ENCODE measurements around the gene COLEC11.
"Not testable (repeated sequence)": the region's sequence is repeated elsewhere in the genome, so short reads cannot be mapped to it uniquely, and the experiment has no call there.

Gene COLEC11

DNA sequence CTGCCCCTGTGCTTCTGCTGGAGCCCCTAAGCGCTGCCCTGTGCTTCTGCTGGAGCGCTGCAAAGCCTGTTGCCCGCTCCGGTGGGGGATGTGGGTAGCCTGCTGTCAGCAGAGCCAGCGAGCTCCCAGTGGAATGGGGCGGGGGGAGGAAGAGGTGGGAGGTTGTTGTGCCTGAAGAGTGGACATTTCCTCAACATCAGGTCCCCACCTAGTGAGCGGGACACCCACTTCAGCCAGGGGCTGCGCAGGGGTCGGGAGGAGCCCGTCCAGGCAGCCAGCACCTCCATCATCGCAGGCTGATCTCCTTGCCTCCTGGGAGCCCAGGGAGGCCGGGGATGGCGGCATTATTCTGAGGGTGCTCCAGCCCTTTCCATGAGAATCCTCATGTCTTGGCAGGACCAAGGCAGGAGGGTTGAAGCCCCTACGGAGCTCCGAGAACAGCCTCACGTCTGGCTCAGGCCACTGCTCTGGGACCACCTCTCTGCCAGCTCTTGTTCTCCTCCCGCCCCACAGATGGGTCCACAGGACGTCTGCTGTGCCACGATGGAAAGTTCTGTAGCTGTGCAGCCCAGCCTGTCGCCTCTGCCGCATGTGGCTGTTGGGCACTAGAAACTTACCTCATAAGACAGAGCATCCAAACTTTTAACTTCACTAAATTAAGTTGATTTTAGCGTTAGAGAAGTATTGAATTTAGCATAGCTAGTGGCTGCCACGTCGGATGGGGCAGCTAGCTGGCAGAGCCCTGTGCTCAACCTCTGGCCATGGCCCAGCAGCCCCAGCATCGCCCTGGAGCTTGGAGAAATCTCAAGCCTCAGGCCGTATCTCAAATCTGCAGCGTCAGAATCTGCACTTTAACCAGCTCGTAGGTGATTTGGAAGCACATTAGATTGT lies 61.2 kb downstream of the COLEC11 start:
- DNase-seq, result no peak

DNA sequence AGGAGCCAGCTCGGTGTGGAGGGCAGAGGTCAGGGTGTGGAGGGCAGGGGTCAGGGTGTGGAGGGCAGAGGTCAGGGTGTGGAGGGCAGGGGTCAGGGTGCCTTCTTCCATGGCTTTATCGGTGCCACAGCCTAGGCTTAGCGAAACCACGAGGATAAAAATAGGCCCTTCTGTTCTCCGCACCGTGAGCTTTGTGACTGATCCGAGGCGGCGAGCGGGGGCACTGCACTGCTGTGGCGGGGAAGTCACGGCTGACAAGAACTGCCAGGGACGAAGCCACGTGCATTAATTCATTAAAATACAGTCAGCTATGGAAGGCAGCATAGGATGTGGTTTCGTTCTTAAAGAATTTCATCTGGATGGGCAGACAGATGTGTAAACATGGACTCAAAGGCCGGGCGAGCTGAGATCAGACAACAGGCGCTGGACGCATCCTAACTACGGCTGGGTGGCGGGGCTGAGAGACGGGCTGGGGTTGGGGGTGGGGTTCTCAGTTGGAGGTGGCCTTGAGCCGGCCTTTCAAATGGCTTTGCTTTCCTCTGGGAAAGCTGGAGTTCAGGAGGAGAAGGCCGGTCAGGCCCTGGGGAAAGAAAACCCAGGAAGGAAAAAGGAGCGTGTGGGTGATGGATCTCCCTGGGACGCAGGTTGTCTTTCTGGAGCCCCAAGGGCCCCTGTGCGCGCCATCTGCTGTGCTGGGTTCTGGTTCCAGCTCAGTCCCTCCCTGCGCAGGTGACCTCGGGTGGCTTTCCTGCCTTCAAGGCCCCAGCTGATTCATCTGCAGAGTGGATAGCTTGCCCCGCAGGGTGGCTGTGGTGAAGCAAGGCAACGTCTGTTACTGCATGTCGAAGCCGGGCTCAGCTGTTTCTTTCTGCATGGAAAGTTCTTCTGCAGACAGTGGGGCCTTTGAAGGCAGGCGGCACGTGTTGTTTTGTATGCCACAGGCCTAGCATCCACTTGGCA lies 62.1 kb downstream of the COLEC11 start:
- no peak for DNase-seq

DNA sequence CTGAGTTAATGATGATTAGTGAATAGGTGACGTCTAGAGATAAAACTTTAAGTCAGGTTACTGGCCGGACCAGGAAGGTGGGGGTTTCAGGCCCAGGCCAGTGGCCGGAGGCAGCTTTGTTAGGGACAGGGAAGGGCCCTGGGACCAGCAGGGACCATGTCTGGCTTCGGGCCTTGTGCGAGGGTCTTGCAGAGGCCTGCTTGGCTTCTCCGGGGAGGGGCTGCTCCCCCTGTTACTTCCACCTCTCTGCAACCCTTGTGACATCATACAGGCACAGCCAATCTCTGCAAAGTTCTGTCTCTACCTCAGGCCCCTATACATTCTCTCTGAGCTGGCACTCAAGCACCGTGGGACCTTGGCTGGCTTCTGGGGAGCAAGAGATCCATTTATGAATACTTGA lies 63.0 kb downstream of the COLEC11 start, which contains the start of gene ALLC:
TSS of gene ALLC (plus strand) at position 320 of the 400 bp plus-strand sequence. CDS start 12,958 bp downstream, outside the sequence.
- DNase-seq, result no peak

DNA sequence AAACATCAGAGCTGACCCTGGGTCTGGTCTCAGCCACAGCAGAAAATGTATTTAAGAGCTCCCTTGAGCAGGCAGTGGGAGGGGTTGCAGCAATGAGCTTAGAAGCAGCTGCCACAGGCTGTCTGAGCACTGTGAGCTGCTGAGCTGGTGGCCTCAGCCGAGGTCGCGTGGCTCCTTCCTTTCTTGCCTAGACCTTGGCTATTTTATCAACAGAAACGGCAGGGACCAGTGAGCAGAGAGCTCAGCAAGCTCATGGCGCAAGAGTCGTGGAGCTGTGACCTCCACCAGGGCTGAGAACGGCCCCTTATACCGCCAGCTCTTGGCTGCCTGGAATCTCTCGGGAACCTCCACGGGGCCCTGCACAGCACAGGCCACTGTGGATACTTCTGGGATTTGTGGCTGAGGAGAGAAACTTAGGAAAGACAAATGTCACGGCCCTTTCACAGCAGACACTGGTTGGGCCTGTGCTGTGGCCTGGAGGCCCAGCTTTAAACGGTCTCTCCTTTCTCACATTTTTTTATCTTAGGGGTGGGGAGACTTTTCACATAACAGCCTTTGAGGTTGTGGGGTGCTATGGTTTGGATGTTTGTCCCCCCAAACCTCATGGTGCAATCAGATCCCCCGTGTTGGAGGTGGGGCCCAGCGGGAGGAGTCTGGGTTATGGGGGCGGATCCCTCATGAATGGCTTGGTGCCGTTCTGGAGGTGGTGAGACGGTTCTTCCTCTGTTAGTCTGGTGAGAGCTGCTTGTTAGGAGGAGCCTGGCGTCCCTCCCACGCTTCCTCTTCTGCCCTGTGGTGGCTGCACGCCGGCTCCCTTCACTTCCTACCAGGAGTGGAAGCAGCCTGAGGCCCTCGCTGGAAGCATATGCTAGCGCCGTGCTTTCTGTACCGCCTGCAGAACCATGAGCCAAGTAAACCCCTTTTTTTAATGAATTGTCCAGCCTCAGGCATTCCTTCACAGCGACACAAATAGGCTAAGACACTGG lies 64.8 kb downstream of the COLEC11 start:
- peak; percentile 10 to 64 (median 40) for DNase-seq

DNA sequence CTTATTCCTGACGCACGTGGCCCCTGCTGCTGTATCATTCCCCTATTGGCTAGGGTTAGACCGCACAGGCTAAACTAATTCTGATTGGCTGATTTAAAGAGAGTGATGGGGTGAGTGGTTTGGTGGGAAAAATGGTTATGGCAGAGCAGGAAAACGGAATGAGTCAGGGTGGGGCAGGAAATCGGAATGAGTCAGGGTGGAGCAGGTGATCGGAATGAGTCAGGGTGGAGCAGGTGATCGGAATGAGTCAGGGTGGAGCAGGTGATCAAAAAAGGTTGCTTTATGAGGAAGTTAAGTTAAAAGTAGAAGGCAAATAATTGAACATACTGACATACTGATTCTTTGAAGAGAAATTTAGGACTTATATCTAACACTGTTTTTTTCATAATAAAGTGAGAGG lies 65.7 kb downstream of the COLEC11 start:
- DNase-seq, result not testable (repeated sequence)

DNA sequence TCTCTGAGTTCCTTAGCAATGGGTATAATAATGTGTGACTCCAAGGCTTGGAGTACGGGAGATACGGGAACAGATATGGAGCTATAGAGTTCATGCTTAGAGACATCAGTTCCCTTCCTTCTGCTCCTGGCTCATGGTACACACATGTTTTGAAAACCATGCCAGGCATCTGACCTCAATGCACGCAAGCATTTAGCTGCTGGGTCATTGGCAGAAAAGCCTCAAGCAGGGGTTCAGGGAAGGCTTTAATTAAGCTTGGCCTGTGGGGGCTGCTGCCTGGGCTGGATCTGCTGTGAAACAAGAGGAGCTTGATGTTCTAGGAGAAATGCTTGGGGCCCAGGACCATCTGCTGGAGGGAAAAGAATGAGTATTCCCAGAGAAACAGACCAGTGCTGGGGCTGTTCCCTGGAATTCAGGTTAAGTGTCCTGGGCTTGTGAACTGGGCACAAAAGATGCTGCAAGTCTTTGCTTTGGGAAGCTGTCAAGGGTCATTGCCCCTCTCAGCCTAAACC lies 66.3 kb downstream of the COLEC11 start:
- DNase-seq, result no peak

DNA sequence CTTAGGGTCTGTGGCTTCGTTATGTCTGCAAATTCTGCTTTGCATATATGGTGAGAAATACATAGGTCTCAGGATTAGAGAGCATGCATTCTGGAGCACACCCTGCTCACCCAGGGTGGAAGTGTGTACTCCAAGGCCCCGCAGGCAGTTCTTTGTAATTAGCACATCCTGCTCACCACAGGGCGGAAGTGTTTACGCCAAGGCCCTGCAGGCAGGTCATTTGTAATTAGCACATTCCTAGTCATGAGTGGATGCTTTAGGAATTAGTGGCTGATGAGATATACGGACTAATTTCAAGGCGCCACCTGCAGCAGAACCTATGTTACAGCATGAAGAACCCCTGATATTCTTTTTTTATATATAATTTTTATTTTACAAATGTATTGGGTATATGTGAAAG lies 67.3 kb downstream of the COLEC11 start:
- no peak for DNase-seq

DNA sequence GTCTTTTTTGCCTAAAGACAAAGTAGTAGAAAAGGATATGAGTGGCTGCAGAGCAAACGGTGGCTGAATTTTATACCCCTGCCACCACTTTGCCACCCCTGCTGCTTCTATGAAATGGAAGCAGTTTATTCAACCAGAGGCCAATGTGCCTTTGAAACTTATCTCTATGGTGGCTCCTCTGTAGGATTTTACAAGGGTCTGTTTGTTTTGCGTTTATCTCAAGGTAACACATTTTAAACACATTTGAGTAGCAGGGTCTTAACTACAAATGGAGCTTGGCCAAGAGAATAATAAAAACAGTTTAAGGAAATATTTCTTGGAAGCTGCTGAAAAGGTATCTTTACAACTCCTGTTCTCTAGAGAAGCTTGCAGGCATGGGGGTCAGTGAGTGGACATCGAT lies 69.2 kb downstream of the COLEC11 start:
- DNase-seq, result no peak

DNA sequence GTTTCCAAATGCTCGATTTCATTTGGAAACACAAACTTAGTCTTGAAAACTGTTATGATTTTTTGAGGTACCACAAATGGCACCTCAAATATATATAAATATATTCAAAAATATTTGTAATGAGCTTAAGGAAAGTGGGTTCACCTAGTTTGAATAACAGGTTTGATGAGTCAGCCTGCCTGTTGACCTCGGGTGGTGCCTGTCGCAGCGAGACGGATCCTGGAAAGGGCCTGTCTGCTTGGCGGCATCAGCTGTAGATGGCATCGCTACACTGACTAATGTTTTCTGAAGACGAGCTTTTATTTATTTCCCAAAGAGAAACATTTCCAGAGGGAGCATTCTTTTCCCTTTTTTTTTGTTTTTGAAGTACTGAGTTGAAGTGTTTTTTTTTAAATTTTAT lies 70.0 kb downstream of the COLEC11 start:
- DNase-seq, result no peak

DNA sequence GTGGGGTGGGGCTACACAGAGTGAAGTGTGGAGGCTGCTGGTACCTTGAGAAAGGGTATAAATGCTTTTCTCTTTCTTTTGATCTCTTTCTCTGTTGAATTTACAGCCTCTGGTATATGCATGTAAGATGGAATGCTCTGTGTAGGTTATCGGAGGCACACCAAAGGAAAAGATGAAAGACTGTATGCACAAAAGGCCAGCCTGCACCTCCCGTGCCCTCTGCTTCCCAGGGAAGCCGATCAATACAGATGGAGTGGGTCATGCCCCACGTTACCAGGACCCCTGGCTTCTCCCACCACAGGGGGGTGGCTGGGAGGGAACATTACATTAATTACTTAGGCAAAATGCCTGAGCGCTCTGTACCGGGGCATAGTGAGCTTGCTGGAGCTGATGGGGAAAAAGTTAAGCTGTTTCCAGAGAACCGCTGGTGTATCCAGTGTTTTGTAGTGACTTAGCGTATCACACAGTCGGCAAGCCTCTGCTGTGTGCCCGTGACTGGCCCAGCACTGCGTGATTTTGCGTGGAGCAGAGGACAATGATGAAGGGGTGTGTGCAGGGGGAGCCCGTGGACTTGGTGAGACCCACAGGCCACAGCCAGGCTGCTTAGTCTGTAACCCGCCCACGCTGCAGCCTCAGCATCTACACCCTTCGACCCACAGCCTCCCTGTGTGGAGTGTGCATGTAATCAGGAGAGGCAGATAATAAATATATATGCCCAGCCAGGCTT lies 71.1 kb downstream of the COLEC11 start:
- no peak for DNase-seq

DNA sequence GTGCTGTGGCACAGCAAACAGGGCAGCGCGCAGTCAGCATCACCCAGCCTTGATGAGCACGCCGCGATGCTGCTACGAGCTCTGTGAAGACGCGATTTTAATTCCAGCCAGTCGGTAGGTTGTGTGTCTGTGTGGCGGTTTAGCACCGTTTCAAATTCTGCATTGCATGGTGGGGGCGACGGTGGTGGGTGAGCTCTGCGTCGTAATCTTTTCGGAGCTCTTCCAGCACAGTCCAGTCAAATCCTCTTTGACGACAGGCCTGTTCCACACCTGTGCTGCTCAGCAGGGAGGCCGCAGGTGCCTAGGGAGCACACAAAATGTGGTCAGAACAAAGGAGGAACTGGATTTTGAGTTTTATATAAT lies 71.7 kb downstream of the COLEC11 start:
- DNase-seq, result no peak

DNA sequence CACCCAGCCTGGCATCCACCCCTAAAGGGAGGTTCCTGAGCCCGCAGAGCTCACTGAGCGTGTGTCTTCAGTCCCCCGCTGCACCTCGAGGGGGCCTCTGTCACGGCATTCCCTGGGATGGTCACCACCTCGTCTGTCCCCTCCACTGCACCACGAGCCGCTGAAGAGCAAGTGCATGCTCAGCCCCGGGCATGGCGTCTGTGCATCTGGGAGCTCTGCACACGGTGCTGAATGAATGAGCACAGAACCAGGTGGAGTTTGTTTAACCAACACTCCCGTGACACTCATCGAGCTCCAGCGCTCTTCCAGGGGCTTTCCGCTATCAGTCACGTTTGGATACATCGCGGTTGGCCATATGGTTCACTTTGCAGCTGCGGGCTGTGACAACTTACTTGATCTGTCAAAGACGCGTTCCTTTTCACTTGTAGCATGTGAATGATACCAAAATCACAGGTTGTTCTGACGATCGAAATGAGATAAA lies 72.3 kb downstream of the COLEC11 start:
- DNase-seq, result no peak

DNA sequence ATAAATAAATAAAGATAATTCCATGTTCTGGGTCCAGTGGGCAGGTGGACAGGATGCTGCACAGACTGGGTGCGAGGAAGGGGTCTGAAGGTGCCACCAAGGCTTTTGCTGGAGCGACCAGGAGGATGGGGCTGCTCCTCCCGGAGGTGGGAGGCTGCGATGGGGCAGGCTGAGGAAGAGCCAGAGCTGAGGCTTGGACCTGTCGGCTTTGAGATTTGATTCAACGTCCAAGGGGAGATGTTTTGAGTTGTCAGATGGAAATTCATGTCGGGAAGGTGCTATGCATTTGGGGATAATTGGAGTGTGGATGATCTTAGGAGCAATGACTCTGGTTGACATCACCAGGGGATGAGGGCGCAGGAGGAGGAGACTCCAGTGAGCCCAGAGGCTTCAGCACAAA lies 74.7 kb downstream of the COLEC11 start:
- DNase-seq, result no peak

DNA sequence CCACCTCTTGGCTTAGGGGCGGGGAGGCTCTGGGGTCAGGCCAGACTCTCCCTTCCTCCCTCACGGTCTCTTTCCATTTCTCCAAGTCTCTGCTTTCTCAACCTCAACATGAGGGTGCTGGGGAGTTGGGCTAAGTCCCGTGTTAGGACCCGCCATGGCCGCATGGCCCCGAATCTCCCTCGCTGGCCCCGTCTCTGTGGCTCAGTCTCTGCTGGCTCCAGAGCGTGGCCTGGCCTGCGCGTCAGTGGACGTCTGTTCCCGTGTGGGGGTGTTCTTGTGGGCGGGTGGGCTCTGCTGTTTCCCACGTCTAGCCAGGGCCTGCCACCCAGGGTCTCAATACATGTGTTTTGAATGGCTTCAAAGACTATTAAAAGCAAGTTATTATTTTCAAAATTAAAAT lies 75.5 kb downstream of the COLEC11 start:
- DNase-seq, result no peak

DNA sequence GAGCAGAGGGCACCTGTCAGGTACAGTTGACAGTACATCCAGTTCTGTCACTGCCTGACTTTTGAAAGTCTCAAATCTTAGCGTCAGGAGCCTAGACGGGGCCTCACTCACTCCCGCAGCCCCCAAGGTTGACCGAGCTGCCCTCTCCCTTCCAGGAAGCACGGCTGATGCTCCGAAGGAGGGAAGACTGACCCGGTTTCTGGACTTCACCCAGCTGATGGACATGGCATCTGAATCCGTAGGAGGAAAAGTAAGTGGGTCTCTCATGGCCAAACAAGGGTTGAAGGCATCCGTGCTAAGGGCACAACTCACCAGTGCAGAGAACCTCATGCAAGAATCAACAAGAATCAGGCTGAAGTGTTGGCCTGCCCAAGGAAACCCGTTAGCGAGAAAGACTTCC lies 76.0 kb downstream of the COLEC11 start:
- DNase-seq, result no peak

DNA sequence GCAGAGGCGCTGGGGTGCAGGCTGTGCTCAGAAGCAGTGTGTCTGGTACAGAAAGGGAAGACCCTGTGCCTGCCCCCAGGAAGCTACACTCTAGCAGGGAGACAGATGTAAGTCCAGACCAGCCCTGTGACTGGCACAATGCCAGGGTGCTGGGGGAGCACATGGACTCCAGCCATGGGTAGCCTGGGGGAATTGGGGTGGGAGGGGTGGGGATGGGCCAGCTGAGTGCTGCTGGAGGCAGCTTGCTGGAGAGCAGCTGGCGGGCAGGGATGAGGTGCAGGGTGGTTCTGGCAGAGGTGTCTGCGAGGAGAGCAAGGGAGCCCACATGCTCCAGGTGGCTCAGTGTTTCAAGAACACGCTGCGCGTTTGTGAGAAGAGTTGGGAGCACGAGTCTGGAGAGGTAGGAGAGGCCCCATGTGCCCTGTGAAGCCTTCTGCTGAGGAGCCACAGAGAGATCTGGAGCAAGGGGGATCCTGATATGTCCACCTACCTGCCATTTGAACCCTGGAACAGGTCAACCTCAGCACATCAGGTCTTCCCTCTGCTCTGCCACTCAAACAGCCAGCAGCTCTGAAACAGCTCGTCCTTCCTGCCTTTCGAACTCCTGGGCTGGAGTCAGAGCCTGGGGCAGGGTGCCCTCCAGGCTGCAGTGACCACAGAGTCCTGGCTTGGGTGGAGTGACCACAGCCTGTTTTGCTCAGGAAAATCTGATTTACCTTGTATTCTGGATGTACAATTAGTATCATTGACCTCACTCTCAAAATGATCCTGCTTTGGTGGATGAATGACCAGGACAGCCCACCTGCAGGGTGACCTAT lies 78.2 kb downstream of the COLEC11 start:
- DNase-seq, result no peak

DNA sequence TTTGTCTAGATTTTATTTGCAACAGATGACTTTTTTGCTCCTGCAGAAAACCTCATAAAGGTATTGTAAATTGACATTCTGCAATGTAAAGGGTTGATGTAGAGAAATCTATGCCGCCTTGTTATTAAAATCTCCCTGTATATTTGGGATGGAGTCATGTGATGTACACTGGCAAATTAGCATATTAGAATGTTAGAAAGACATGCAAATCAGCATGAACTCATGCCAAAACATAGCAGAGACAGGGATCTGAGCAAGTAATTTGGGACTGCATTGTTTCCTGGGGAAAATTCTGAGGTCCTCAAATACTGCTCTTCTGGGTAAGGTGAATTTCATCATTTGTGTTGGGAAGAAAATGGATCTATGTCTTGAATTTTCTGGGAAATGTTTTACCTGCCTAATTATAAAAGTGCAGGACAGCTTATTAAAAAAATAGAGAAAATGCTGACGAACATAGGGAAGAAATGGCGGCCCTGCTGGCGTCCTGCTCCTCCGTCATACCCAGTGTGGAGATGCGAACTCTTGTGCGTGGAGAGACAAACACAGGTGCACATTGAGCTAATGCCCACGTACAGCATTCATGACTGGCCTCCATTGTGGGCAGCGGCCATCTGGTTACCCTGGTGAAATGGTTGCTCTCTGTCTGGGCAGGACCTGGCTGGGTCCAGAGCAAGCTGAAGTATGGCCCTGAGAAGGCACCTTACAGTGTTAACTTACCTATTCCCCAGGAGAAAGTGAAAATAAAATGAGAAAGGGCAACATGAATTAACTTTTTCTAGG lies 79.3 kb downstream of the COLEC11 start:
- no peak for DNase-seq

DNA sequence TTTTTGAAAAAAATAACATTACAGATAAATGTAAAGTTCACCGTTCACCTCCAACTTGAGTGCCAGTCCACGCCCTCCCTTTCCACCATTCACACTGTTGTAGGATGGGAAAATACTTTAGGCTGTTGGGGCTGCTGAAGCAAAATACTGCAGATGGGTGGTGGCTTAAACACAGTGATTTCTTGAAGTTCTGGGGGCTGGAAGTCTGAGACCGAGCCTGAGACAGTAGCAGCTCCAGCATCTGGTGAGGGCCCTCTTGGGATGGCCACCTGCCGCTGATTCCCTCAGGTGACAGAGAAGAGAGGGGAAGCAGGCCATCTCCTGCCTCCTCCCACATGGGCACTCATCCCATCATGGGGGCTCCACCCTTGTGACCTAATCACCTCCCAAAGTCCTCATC lies 80.8 kb downstream of the COLEC11 start:
- DNase-seq, result no peak

DNA sequence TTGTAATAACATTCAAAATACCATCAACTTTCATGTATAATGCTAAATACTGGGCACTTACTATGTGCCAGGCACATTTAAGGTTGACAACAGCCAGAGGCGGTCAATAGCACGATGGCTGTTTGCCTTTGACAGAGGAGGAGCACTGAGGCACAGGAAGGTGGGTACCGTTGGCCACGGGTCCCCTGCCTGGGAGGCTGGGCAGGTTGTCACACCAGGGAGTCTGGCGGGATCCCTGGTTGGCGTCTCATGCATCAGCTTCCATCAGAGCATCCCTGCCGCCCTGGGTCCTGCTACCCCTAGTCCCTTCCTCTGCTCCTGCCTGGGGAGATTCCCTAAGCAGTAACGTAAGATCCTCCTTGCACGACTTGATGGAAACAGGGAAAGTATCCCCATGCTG lies 82.5 kb downstream of the COLEC11 start:
- DNase-seq, result no peak
